ENCODE results near the gene U2AF2.

DNA sequence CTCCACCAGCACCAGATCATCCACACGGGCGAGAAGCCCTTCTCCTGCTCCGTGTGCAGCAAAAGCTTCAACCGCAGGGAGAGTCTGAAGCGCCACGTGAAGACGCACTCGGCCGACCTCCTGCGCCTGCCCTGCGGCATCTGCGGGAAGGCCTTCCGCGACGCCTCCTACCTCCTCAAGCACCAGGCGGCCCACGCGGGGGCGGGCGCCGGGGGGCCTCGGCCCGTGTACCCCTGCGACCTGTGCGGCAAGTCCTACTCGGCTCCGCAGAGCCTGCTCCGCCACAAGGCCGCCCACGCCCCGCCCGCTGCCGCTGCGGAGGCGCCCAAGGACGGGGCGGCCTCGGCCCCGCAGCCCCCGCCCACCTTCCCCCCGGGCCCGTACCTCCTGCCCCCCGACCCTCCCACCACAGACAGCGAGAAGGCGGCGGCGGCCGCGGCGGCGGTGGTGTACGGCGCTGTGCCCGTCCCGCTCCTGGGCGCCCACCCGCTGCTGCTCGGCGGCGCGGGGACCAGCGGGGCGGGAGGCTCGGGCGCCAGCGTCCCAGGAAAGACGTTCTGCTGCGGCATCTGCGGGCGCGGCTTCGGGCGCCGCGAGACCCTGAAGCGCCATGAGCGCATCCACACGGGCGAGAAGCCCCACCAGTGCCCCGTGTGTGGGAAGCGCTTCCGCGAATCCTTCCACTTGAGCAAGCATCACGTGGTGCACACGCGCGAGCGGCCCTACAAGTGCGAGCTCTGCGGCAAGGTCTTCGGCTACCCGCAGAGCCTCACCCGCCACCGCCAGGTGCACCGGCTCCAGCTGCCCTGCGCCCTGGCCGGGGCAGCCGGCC lies 39.9 kb upstream of the U2AF2 start:
- TF ChIP-seq, protein P1, sequence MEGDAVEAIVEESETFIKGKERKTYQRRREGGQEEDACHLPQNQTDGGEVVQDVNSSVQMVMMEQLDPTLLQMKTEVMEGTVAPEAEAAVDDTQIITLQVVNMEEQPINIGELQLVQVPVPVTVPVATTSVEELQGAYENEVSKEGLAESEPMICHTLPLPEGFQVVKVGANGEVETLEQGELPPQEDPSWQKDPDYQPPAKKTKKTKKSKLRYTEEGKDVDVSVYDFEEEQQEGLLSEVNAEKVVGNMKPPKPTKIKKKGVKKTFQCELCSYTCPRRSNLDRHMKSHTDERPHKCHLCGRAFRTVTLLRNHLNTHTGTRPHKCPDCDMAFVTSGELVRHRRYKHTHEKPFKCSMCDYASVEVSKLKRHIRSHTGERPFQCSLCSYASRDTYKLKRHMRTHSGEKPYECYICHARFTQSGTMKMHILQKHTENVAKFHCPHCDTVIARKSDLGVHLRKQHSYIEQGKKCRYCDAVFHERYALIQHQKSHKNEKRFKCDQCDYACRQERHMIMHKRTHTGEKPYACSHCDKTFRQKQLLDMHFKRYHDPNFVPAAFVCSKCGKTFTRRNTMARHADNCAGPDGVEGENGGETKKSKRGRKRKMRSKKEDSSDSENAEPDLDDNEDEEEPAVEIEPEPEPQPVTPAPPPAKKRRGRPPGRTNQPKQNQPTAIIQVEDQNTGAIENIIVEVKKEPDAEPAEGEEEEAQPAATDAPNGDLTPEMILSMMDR (IDR thresholded peaks at IDR 0.05 in 2 of 3, conservative IDR thresholded peaks at IDR 0.05 in 1 of 3; ENCODE audit: insufficient read depth in 2 of 3, low read depth in 1 of 3, low read length in 3 of 3) = no peak
- no peak for TF ChIP-seq LARP7 (IDR thresholded peaks at IDR 0.05)
- TF ChIP-seq POLR2AphosphoS5 (IDR thresholded peaks at IDR 0.05; ENCODE audit: control insufficient read depth, insufficient read depth, low read depth, low read length) = no peak
- TF ChIP-seq HES1 (IDR thresholded peaks at IDR 0.05; ENCODE audit: low read depth) = no peak
- no peak for TF ChIP-seq ZNF785 (CRISPR knock-in tag; IDR thresholded peaks at IDR 0.05)
- TF ChIP-seq RAD21 (CRISPR knock-in tag; conservative IDR thresholded peaks at IDR 0.05 in 1 of 2, IDR thresholded peaks at IDR 0.05 in 1 of 2) = no peak
- TF ChIP-seq ZC3H8 (IDR thresholded peaks at IDR 0.05) = no peak
- no peak for TF ChIP-seq NFIC (IDR thresholded peaks at IDR 0.05)

Data from K562 (cell line).